Astrocyte of the hippocampus (primary cell): ENCODE measurements around the gene SCP2D1.
A peak's percentile ranks its signal among the peaks of the same experiment; 100 is the strongest.
"Not testable (repeated sequence)": the region's sequence is repeated elsewhere in the genome, so short reads cannot be mapped to it uniquely, and the experiment has no call there.

Experiments
- DNase-seq: peaks from one replicate; pipeline ENCODE4 v3.0.0; 2011; ENCODE audit warnings: low read depth, low spot score

The SCP2D1 gene

DNA sequence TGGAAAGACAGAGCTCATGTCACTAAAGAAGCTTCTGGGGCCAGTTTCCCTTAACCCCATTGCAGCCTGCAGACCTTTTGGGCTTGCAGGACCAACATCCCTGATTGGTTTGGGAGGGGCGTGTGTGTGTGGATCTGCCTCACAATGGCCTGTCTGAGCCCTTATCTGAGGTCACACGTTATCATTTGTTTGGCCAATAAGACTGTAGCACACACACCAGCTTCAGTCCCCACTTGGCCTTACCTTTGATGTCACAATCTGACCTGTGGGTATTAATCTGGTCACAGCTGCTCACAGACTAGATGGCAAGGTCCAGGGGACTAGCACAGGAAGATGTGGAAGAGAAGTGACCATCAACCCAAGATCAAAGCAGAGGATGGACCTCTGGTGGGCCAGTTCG lies at the start of gene SCP2D1:
SCP2D1 (plus strand) TSS at position 301 of the 400 bp plus-strand sequence; CDS start at position 334, 33 bp downstream.
- no peak for DNase-seq

DNA sequence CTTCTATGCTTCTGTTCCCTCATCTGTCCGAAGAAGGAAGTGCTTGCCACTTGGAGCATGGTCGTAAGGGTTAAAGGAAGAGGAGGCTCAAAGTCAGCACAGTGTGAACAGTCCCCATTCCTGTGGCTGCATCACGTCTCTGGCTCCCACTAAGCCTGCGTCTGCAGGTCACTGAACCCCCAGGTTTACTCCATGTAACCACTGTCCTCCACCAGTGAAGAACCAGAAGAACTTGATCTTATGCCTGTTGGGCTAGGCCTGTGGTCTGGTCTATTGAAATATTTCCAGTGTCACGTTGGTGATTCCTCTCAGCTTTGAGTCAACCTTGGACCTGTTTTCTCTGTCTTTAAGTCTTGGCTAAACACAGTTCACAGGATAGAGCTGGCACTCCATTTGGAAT lies 45.9 kb upstream of the SCP2D1 start:
- no peak for DNase-seq

DNA sequence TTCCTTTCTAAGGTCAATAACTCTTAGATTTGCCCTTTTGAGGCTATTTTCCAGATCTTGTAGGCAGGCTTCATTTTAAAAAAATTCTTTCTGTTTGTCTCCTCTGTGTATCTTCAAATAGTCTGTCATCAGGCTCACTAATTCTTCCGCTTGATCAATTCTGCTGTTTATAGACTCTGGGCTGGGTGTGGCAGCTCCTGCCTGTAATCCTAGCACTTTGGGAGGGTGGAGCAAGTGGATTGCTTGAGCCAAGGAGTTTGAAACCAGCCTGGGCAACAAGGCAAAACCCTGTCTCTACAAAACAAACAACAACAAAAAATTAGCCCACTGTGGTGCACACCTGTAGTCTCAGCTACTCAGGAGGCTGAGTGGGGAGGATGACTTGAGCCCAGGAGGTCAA lies 40.0 kb upstream of the SCP2D1 start:
- DNase-seq: no peak

DNA sequence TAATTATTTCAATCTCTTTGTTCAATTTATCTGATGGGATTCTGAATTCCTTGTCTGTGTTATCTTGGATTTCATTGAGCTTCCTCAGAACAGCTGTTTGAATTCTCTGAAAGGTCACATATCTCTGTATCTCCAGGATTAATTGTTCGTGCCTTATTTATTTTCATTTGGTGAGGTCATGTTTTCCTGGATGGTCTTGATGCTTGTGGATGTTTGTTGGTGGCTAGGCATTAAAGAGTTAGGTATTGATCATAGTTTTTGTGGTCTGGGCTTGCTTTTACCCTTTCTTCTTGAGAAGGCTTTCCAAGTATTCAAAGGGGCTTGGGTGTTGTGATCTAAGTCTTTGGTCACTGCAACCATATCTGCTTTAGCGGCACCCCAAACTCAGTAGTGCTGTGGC lies 39.4 kb upstream of the SCP2D1 start:
- DNase-seq: no peak

DNA sequence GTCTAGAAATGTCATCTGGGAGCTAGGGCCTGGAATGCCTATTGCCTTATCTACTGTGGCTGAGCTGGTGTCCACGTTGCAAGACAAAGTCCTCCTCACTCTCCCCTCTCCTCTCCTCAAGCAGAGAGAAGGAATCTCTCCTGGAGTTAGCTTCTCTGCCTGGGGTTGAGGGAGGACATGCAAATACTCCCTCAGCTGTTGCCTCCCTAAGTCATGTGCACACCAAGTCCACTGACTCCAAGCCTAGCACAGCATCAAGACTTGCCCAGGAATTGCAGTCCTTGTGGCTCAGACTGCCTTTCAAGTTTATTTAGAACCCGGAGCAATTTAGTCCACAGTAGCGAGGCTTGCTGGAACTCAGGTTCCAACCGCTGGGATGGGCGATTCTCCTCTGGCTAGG lies 38.0 kb upstream of the SCP2D1 start:
- no peak for DNase-seq

DNA sequence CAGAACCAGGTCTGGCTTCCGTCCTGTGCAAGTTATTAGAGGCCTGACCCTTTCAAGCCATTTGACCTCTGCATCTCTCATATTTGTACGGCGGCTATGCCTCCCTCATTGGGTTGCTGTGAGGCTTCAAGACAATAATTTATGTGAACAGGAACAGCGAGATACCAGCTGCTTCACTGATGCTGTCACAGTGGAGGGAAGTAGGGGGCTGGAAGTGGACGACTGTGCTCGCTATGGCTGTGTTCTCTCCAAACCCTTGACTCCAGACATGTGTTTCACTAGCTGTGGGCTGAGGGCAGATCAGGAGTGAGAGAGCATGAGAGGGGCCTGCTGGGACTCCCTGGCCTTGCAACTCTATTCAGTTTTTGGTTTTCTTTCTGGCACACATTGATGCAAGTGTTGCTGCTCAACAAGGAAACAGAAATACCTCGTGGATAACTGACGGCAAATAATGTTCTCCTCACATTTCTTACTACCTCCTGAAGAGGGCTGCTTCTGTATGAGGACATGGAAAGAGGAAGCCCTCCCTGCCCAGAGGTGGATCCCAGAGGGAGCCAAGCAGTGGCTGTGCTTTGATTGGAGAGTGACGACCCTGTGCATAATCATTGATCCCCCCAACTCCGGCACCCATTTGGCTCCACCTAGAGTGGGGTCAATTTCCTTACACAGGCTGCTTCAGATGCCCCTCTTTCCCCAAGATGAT lies 34.7 kb upstream of the SCP2D1 start:
- DNase-seq: no peak

DNA sequence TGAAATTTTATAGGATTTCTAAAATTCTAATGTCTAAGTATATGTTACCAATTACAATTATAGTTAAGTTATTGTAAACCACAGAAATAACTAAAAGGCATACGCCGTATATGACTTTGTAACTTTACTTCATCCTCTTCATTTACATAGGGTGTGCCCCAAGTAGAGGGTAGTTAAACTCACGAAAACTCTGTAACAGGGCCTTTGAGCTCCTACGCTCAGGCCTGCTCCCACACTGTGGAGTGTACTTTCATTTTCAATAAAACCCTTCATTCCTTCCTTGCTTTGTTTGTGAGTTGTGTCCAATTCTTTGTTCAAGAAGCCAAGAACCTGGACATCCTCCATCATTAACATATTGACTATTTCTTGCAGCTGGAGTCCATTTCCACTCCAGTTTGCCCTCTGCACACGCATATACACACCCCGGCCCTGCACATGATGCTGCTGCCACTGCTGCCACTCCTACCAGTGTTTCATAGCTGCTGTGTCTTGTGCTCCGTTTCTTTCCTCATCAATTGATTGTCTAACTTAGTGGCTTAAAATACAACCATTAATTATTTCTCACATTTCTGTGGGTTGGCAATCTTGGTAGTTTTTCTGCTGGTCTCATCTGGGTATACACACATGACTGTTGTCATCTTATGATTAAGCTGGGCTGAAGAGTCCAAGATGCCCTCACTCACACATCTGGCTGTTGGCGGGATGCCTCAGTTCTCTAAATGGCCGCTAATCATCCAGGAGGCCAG lies 33.0 kb upstream of the SCP2D1 start:
- no peak for DNase-seq

DNA sequence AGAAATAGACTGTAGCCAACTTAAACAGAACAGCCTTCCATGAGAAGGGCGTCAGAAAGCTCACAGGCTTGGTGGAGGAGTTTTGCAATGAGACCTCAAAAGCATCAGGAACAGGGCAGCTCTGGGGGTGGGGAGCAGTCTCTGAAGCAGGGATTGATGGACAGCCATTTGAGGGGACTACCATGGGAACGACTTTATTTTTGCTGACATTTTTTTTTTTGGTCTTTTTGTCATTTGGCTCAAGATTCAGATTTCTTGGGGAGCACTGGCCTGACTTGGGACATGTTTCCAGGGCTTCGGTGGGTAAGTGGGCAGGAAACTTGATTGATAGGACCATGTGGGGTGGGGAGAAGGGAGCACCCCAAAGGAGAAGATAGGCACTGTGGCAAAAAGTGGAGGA lies 32.1 kb upstream of the SCP2D1 start:
- no peak for DNase-seq

DNA sequence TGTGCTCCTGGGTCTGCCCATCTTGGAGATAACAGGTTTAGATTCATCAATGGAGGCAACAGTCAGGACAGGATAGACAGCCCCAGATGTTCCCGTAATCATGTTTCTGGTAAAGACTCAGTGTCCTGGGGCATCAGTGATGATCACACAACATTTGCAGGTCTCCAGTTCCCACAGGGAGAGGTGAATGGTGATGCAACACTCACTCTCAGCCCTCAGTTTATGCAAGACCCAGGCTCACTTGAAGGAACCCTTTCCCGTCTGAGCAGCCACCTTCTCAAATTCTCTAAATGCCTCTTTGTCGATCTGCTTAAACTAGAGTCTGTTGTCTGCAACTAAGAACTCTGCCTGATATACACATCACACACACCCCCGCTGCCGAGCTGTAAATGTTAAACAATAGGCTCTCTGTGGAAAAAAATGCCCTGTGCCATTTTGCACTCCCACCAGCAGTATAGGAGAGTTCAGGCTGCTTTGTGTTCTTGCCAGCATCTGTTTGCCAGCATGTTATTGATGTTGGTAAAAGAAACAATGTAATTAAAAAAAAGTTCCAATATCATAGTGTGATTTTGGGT lies 30.1 kb upstream of the SCP2D1 start:
- no peak for DNase-seq

DNA sequence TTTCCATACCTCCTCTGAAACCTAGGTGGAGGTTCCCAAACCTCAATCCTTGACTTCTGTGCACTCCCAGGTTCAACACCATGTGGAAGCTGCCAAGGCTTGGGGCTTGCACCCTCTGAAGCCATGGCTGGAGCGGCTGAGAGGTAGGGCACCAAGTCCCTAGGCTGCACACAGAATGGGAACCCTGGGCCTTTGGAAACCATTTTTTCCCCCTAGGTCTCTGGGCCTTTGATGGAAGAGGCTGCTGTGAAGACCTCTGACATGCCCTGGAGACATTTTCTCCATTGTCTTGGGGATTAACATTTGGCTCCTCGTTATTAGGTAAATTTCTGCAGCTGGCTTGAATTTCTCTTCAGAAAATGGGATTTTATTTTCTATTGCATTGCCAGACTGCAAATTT lies 26.5 kb upstream of the SCP2D1 start:
- DNase-seq: not testable (repeated sequence)

DNA sequence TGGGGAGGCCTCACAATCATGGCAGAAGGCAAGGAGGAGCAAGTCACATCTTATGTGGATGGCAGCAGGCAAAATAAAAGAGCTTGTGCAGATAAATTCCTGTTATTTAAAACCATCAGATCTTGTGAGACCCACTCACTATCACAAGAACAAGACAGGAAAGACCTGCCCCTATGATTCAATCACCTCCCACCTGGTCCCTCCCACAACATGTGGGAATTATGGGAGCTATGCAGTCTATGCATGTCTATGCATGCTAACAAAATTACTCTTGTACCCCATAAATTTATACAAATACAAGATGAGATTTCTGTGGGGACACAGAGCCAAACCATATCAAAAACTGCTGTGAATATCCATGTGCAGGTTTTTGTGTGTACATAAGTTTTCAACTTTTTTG lies 25.6 kb upstream of the SCP2D1 start:
- no peak for DNase-seq

DNA sequence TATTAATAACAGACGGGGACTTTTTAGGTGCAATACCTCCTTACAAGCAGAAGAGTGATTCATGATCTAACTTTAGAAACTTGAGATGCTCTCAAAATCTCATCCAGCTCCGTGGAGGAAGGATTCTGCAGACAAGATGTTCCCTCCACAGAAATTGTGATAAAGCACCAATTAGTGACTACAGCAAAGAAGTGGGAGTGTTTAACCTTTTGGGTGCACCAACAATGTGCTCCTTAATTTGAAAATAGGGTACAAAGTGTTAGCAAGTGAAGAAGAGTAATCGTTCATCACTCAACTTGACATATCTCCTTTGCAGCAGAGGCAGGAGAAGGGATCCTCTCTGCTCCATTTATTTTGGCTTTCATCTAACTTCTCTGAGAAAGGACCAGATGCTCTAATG lies 22.8 kb upstream of the SCP2D1 start:
- DNase-seq: no peak

DNA sequence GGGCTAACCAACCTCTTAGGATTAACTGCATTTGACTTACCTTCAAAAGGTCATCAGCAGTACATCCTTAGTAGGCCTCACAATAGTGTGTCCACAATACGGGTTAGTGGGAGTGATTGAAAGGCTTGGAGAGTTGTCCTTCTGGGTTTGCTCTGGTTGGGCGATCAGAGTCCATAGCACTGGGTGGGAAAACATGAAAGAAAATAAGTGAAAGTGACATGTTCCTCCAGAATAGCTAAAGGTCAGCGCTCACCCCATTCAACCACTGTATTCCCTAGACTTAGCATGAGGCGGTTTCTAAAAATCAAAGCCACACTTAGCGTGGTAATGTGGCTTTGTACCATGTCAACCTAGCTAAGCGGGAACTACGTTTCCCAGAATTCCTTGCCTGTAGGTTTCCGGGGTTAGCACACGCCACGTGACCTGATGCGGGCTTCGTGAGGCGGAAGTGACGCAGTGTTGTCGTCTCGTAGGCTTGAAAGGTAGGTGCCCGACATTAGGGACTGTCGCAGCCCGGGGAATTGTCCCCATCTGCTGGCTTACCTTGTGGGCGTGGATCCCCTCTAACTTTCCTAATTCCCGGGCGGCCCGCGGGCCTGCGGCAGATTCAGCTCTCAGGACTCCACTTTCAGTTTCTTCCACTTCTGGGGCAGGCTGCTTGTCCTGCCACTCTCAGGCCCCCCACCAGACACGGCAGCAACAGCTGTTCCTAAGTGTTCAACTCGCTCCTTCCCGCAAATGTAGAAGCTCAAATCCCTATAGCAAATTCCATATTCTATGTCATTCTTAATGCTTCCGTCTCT lies 19.8 kb upstream of the SCP2D1 start:
- DNase-seq: peak; percentile 94

DNA sequence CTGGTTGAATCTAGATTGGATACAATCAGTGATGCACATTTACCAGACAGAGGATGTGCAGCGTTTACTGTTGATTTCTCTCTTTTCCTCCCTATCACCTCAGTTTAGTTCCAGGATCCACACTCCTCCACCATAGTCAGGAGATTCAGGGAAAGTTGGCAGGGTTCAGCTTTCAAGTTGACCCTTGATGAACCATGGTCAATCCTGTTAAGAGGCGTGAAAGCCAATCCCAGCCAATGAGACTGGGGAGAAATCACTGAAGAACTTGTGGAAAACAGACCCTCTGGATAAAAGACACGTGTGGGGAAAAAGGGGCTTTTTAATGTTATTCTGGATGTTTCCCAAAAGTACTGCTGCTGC lies 19.2 kb upstream of the SCP2D1 start:
- DNase-seq: no peak

DNA sequence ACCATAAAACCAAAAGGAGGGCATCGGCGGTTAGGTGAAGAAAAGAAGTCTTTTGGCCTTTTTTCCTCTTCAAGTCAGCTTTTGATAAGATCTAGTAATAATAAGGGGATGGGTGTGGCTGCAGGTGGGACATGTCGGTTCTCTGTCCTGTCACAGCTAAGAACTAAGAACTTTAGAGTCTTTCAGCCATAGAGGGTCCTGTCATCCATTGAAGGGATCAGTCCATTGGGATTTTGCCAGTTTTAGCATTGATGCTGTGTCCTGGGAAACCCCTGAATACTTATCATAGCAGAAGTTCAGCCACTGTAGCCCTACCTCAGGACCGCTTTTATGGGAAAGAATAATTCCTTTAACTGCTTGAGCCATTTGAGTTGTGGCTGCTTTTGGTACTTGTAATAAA lies 18.2 kb upstream of the SCP2D1 start:
- DNase-seq: no peak

DNA sequence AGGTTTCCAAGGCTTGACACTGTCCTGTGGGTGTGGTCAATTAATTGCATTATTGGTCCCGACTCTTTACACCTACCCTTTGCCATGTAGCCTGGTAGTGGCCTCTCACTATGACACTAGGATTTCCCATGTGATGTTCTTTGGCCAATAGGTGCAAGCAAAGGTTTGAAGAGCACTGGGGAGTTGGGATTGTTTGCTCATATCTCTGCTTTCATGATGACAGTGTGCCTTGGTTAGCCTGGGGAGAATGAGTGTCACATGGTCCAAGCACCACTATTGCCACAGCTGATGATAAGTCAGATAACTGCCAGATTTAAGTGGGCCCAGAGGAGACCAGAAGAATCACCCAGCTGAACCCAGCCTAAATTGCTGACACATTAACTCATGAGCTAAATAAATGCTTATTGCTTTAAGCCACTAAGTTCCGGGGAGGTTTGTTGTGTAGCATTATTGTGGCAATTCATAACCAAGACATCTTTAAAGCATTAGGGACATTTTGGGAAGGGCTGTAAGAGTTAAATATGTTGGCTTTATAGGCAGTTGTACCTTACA lies 17.2 kb upstream of the SCP2D1 start:
- no peak for DNase-seq

DNA sequence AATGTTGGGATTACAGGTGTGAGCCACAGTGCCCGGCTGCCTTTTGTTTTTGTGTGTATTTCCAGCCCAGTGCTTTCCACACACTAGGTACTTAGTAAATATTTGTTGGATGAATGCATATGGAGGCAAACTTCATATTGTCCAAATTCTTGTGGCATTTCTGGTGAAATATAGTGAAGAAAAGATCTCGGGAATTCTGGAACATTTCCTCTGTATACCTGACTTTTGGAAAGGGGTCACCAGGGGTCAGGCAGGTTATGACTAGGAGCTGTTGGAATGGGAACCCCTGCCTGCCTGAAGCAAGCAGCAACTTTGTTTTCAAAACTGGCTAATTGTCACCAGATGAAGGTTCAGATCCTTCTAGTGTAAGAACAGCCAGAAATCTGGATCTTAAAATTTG lies 12.1 kb upstream of the SCP2D1 start:
- DNase-seq: no peak

DNA sequence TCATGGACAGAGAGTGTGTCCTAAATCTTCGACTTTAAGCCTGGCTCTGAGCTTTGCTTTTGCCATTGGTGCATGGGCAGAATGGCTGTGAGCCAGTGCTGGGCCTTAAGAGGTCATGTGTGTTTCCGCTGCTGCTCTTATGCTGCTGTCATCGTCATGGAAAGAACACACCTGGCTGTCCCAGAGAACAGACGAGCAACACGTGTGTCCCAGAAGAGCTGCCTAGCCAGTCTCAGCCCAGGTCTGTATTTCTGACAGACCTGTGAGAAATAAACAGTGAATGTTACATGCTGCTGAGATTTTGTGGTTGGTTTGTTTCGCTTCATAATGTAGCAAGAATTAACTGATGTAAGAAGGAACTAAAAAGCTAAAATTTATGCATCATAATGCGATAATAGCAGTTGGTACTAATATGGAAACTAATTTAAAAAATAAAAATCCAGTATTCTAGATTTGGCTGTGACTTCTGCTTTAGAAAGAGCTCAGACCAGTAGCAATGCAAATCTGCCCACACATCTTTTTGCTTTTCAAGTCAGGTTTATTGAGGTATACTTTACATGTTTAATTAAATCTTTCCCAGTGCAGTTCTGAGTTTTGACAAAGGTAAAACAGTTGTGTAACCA lies 11.5 kb upstream of the SCP2D1 start:
- DNase-seq: no peak

DNA sequence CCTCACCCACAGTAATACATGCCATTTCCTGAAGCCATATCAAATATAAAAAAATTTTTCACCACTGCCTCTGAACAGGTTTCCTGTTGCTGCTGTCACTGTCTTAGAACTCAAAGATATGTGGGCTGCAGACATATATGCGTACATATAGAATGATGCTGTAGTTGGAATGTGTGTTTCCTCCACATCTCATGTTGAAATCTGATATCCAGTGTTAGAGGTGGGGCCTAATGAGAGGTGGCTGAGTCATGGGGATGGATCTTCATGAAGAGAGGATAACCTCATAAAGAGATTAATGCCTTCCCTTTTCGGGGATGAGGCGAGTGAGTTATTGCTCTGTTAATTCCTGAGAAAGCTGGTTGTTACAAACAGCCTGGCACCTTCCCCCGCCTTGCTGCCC lies 7.7 kb upstream of the SCP2D1 start:
- DNase-seq: no peak

DNA sequence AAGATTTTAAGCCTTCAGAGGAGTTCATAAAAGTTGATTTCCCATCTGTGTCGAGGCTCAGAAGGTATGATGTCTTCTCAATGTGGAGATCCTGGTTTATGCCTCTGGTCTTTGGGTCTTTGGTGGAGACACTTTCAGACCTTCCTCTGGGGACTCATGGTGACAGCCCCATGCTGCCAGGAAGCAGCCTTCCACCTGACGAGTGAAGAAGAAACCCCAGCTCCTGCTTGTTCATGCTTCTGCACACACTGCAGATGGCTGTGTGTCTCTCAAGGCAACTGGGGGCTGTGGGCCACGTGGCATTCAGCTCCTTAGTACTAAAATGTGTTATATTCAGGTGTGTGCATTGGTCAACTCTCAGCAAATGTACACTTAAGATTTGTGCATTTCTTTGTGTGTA lies 4.9 kb upstream of the SCP2D1 start:
- DNase-seq: no peak

DNA sequence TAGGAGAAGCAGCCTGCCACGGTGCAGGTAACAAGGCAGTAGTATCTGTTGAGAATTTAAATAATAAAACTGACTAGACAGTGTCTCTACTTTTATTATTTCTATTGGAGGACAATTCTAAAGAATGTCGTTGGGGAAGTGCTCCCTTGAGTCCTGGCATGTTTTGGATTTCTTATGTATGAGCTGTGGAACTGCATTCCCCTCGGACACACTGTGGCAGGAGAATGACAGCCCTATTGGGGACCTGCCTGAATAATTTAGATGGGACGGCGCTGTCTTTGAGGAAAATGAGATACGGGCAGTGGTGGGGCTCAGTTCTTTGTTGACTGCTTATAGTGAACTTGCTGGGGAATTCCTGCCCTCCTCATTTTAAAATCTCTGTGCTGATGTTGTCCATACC lies 2.4 kb upstream of the SCP2D1 start:
- DNase-seq: no peak

DNA sequence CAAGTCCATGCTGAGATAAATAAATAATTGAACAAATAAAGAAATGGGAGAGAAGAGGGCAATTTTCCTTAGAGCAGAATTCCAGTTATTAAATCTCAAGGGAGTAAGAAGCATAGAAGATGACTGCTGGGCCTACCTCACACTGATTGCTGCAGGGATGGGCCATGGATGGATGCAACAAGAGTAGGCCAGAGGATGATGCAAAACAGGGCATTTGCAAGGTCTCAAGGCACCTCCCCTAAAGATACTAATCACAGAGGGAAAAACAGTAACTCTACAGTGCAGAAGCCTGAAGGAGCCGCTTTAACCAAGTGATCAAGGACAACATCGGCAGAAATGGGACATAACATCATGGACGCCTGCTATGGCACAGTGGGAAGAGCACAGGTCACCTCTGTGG lies 1.7 kb upstream of the SCP2D1 start:
- DNase-seq: no peak
